Tibial nerve (tissue), 4 donors: ENCODE data around the gene RASSF5. TPM values are rescaled to one million over a fixed set of nuclear protein-coding genes. Genes with fewer than 3 reads are reported as not detected.

Experiments
- DNase-seq, 2 donors: peaks; one replicate each; pipeline ENCODE4 v3.0.0-alpha.2; 2019; ENCODE audit warnings: low spot score in 2 of 2
- H3K27ac ChIP-seq, 4 donors: fragments of 200-600 bp; sonication (generic) in 3 of 4; one replicate each; pipeline ENCODE4 v1.5.1; 2017 to 2019; ENCODE audit warnings: mild to moderate bottlenecking in 1 of 4
- H3K27me3 ChIP-seq, 2 donors: fragments of 200-600 bp; sonication (generic) in 1 of 2; one replicate each; pipeline versions ENCODE4 v1.5.1 to v1.6.0; 2017 to 2019
- H3K36me3 ChIP-seq, 3 donors: fragments of 200-600 bp; sonication (generic); one replicate each; pipeline ENCODE4 v1.5.1; 2018 to 2019
- H3K4me1 ChIP-seq, 4 donors: fragments of 200-600 bp; sonication (generic) in 3 of 4; one replicate each; pipeline ENCODE4 v1.5.1; 2017 to 2019
- H3K4me3 ChIP-seq, 4 donors: fragments of 200-600 bp; sonication (generic) in 3 of 4; one replicate each; pipeline ENCODE4 v1.5.1; 2017 to 2019; ENCODE audit warnings: mild to moderate bottlenecking in 1 of 4, moderate library complexity in 1 of 4
- H3K9me3 ChIP-seq, 4 donors: fragments of 200-600 bp; sonication (generic) in 3 of 4; one replicate each; pipeline ENCODE4 v1.5.1; 2017 to 2019
- EP300 ChIP-seq, 2 donors: sonication (generic); formaldehyde crosslinking; IDR thresholded peaks; one replicate each; pipeline ENCODE4 v1.6.1; 2017; ENCODE audit warnings: antibody characterized with exemption in 2 of 2, mild to moderate bottlenecking in 1 of 2
- POLR2A ChIP-seq, 2 donors: fragments of 450-650 bp; IDR thresholded peaks; one replicate each; pipeline ENCODE4 v1.6.1; 2017; ENCODE audit warnings: antibody characterized with exemption in 2 of 2, mild to moderate bottlenecking in 2 of 2, moderate library complexity in 2 of 2
- WGBS, 2 donors: methylation state at CpG; one replicate each; pipeline ENCODE4 v1.1.5; 2018; 5-methylcytosine and 5-hydroxymethylcytosine counted together
- total RNA-seq, 4 donors: library from RNA; depleted of rRNA; stranded (reverse); fragments of >200 nt; gene quantifications; one replicate each; pipeline ENCODE4 v1.1.0, GENCODE V29; 2016
- TF ChIP-seq, protein P1 (sequence below), 5 experiments: fragments of 200-600 bp in 3 of 5; fragments of 450-650 bp in 2 of 5; sonication (generic) in 3 of 5; IDR thresholded peaks; one replicate each; pipeline ENCODE4 v1.5.1; 2016 to 2019; ENCODE audit warnings: antibody characterized with exemption in 5 of 5, mild to moderate bottlenecking in 3 of 5, moderate library complexity in 2 of 5

The RASSF5 gene
- total RNA-seq, 4 donors from 2014 or later, result 24.0 to 32.9 (median 30.2) TPM

DNA sequence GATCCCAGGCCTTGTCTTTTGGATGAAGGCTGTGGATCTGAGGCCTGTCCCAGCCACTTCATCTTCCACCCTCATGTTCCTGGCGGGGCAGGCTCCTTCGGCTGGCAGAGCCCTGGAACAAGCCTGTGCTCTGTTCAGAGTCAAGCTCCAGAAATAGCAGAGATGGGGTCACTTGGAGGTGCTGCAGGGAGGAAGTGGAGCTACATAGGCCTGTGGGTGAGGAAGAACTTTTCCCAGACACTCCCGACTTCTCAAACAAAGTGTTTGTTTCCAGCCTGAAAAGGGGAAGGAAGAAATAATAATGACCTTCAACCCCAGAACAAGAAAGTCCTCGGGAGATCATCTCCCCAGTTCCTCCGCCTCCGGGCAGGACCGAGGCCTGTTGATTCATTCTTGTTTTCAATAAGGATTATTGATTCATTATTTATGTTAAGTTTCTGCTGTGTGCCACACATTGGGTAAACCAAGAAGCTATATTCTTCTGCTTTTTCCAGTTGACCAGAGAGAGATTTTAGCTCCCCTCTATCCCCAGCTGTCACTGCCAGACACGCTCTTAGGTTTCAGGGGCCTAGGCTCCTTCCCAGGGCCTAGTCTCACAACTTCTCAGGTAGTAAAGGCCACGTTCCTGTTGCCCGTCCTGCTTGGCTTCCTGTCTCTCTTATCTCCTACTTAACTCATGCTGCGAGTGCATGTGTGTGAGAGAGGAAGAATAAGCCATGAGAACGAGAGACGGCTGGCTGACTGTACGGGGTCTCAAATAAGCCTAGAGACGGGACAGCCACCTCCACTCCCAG lies 20.1 kb upstream of the RASSF5 start:
- no peak for DNase-seq
- peaks cover 0 to 19% (median 0%) of the 10 kb centered on the region in 4 donors for H3K4me1 ChIP-seq
- WGBS, 2 donors, result 56 to 58% methylated on average over 15 of the region's 15 CpGs
- peak overlapping the region in 1 of 4 donors; percentile 32 for H3K27ac ChIP-seq
- no peaks in the 10 kb centered on the region for H3K9me3 ChIP-seq
- no peaks in the 10 kb centered on the region for H3K36me3 ChIP-seq
- no peak overlapping the region for H3K4me3 ChIP-seq
- TF ChIP-seq EP300 (IDR thresholded peaks at IDR 0.05), result peak in 1 of 2 donors; percentile 10
- TF ChIP-seq, protein P1, sequence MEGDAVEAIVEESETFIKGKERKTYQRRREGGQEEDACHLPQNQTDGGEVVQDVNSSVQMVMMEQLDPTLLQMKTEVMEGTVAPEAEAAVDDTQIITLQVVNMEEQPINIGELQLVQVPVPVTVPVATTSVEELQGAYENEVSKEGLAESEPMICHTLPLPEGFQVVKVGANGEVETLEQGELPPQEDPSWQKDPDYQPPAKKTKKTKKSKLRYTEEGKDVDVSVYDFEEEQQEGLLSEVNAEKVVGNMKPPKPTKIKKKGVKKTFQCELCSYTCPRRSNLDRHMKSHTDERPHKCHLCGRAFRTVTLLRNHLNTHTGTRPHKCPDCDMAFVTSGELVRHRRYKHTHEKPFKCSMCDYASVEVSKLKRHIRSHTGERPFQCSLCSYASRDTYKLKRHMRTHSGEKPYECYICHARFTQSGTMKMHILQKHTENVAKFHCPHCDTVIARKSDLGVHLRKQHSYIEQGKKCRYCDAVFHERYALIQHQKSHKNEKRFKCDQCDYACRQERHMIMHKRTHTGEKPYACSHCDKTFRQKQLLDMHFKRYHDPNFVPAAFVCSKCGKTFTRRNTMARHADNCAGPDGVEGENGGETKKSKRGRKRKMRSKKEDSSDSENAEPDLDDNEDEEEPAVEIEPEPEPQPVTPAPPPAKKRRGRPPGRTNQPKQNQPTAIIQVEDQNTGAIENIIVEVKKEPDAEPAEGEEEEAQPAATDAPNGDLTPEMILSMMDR (IDR thresholded peaks at IDR 0.05), result no peak
- TF ChIP-seq POLR2A (IDR thresholded peaks at IDR 0.05), result no peak
- no peaks in the 10 kb centered on the region for H3K27me3 ChIP-seq

DNA sequence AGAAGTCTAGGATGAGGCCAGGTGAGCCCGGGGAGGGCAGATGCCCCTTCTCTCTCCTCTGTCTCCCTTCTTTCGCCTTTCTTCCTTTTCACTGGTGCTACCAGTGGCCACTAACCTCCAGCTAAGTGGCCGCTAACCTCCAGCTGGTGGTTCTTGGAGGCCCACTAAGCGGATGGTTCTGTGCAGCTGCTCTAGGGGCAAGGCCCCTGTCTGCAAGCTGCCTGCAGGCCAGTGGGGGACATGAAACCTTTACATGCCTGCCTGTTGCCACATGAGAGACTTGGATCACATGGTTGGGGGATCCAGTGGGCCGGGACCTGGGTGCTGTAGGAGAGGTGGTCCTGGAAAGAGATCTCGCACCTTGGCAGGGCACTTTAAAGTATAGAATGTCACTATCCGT lies 19.4 kb upstream of the RASSF5 start:
- 85 to 91% methylated on average over 7 of the region's 7 CpGs for WGBS, 2 donors
- H3K4me3 ChIP-seq, result no peak overlapping the region
- peaks cover 0 to 4% (median 0%) of the 10 kb centered on the region in 3 donors for H3K36me3 ChIP-seq
- H3K27ac ChIP-seq, result no peak overlapping the region
- TF ChIP-seq EP300 (IDR thresholded peaks at IDR 0.05) (no peak), POLR2A (IDR thresholded peaks at IDR 0.05) (no peak)
- TF ChIP-seq, protein P1 (IDR thresholded peaks at IDR 0.05), result no peak
- peaks cover 0 to 19% (median 0%) of the 10 kb centered on the region in 4 donors for H3K4me1 ChIP-seq
- H3K27me3 ChIP-seq, result no peaks in the 10 kb centered on the region
- no peak for DNase-seq
- no peaks in the 10 kb centered on the region for H3K9me3 ChIP-seq

DNA sequence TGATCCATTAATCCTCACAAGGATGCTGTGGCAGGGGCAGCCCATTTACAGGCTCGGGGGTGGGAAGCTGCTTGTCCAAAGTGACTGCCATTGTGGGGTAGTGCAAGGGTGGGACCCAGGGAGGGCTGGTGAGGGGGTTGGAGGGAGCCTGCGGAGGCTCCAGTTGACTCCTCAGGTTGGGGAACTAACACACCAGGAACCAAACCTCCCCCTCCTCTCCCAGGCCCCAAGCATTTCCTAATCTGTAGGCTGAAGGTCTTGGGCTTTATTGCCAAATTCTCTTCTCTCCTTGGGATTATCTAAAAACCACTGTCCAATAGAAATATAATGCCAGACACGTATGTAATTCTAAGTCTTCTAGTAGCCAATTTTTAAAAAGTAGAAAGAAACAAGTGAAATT lies 18.9 kb upstream of the RASSF5 start:
- H3K27ac ChIP-seq, result no peak overlapping the region
- TF ChIP-seq EP300 (IDR thresholded peaks at IDR 0.05) (no peak), POLR2A (IDR thresholded peaks at IDR 0.05) (no peak)
- TF ChIP-seq, protein P1 (IDR thresholded peaks at IDR 0.05), result no peak
- no peaks in the 10 kb centered on the region for H3K9me3 ChIP-seq
- DNase-seq, result no peak
- H3K36me3 ChIP-seq, result peaks cover 0 to 4% (median 0%) of the 10 kb centered on the region in 3 donors
- peaks cover 0 to 19% (median 0%) of the 10 kb centered on the region in 4 donors for H3K4me1 ChIP-seq
- WGBS, 2 donors, result 79 to 89% methylated on average over 3 of the region's 3 CpGs
- H3K27me3 ChIP-seq, result no peaks in the 10 kb centered on the region
- H3K4me3 ChIP-seq, result no peak overlapping the region

DNA sequence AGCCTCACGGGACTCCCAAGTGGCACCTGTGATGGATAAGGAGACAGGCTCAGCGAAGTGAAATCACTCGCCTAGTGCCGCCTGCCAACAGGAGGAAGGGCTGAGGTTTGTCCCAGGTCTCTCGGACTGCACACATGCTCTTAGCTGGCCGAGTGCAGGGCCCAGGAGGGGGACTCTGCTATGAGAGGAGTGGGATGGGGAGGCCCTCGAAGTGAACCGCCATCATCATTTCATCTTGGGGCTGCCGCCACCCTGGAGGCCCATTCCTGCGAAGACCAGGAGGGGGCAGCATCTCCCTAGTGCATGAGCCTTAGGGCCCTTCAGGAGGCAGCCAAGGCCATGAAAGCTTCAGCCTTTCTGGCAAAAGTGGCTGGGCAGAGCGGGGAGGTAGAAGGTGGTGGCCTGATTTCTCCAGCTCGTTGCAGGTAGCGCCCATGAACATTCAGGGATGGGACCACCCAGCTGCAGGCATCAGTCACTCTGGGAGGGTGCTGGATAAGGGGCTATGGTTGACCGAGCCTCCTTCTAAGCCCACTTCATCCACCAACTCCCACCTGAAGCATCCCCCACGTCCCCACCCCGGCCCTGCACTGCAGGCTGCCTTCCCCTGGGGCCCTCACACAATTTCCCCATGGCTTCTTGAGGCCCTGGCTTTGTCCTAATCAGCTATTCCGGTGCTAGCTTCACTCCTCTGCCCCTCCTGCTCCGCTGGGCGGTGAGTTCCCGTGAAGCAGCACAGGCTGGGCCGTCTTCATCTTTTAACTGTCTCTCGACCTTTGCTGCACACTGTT lies 17.2 kb upstream of the RASSF5 start:
- peaks cover 0 to 25% (median 7%) of the 10 kb centered on the region in 4 donors for H3K4me1 ChIP-seq
- H3K4me3 ChIP-seq, result no peak overlapping the region
- H3K36me3 ChIP-seq, result peaks cover 0 to 4% (median 0%) of the 10 kb centered on the region in 3 donors
- H3K9me3 ChIP-seq, result no peaks in the 10 kb centered on the region
- TF ChIP-seq, protein P1 (IDR thresholded peaks at IDR 0.05), result peak; percentile 85 to 95 (median 89)
- TF ChIP-seq POLR2A (IDR thresholded peaks at IDR 0.05), result no peak
- TF ChIP-seq EP300 (IDR thresholded peaks at IDR 0.05), result peak in 1 of 2 donors; percentile 37
- DNase-seq, result peak; percentile 58 to 83
- no peak overlapping the region for H3K27ac ChIP-seq
- 53 to 55% methylated on average over 21 to 22 of the region's 22 CpGs for WGBS, 2 donors
- H3K27me3 ChIP-seq, result no peaks in the 10 kb centered on the region
